Stimulated activated CD4-positive, alpha-beta T cell treated with anti-CD3 and anti-CD28 coated beads, Interleukin-1b, Interleukin-23, amount 100 ng/mL, for 4 hours (primary cell): Measurements from ENCODE around the gene RIMBP2.
"Not testable (repeated sequence)": the region's sequence is repeated elsewhere in the genome, so short reads cannot be mapped to it uniquely, and the experiment has no call there.

Experiments
- DNase-seq, 2 donors: peaks; one replicate each; pipeline ENCODE4 v3.0.0-alpha.2; 2020; ENCODE audit warnings: low read depth in 2 of 2

The RIMBP2 gene

DNA sequence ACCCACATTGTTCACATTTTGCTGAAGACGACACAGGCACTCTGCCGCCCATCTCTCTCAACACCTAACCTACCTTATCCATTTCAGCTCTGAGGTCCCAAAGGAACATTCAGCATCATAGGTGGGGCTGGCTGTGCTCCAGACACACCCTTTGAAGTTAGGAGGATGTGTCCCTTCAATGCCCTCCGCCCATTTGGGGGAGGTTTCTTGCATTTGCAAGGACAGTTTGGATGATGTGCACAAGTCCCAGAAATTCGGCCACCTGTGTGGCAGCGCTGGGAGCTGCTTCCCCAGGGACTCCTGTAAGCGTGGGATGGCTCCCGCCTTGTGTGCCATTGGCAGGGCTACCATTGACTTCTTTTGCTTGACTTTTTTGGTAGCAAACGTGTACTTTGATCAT is 113.8 kb downstream of the RIMBP2 start:
- DNase-seq, result no peak

DNA sequence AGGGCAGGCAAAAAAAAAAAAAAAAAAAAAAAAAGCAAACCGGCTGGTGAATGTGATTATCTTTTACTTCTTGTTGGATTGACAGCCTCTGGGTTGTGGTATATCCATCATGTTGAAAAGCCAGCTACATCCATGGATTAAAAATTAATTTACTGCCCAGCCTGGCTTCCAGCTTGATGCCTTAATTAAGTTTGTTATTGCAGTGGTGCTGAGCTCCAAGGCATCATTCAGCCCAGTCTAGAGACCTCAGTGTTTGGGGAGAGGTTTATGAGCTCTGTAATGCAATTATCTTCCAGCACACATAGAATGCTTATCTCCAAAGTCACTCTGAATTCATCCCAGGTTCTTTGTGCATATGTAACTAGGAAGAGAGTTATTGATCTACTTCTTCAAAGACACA is 114.8 kb downstream of the RIMBP2 start:
- no peak for DNase-seq

DNA sequence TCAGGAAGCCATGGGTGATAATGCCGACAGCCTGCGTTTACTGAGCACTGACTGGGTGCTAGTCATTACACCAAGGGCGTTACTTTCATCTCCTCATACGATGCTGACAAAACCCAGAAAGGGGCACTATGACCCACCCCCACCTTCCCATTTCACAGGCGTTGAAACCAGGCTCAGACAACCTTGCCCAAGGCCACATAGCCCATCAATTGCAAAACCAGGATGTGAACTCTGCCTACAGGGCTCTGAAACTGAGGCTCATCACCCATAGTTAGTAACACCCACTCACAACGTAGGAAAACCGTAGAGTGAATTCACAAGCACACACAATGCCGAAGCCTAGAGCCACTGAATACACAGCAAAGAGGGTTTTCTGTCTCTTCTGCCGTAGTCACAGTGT is 119.9 kb downstream of the RIMBP2 start:
- no peak for DNase-seq

GRCh38 chr12:130595566-130595965 is 120.5 kb downstream of the RIMBP2 start:
- no peak for DNase-seq

DNA sequence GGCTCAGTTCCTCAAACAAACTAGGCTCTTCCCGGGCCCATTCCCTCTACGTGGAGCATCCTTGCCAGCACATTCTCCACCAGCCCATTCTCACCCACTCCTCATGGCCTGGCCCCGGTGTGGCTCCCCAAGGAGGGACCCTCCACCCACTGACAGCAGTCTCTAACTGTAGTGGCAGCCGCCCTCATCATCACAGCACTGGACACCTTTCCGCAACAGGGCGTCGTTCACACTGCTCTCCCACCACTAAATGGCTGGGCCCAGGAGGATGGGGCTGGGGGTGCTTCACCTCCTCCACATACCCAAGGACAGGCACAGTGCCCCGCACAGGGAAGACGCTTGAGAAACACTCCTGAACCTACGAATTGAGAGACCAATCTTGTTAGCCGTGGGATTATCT is 123.0 kb downstream of the RIMBP2 start:
- no peak for DNase-seq

- no peak for DNase-seq
These were observed 123.5 kb downstream of the RIMBP2 start for GRCh38 chr12:130592641-130593040.

GRCh38 chr12:130591736-130592135 is 124.4 kb downstream of the RIMBP2 start:
- DNase-seq, result no peak

DNA sequence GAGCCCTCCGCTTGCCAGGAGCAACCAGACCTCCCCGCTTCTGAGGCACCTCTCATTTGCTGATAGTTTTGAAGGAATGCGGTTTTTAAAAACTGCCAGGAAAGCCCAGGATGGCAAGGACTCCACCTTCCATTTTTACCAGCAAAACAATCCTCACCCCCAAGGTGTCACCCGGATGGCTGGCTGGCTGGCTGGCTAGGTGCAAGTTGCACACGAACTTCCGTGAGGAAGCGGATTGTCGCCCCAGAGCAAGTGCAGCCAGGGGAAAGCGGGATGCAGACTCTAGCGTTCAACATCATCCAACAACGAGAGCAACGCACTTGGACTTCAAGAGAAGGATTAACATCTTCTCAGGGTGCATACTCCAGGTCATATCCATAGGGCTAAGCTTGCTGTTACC is 125.4 kb downstream of the RIMBP2 start:
- DNase-seq, result no peak

GRCh38 chr12:130589540-130590317 is 126.4 kb downstream of the RIMBP2 start:
- no peak for DNase-seq

- no peak for DNase-seq
These were observed 127.2 kb downstream of the RIMBP2 start for GRCh38 chr12:130588696-130589539.

DNA sequence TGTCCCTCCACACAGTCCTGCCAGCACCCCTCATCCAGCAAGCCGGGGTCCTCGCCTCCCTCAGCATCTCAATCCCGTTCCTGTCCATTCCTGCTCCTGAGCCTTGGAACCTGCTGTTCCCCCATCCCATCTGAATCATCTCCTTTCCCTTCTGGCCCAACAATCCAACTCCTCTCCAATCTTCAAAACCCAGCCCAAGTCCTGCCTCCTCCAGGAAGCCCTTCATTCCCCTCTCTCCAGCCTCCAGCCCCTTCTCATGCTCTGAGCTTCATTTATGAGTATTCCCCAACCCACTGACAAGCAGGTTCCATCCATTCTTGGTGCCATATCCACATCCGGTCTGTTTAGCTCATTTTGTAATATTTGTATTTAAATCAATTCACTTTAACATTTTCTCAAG is 128.1 kb downstream of the RIMBP2 start:
- no peak for DNase-seq

- DNase-seq, result not testable (repeated sequence)
These were observed 131.6 kb downstream of the RIMBP2 start for GRCh38 chr12:130584475-130584874.

- DNase-seq, result no peak
These were observed 132.3 kb downstream of the RIMBP2 start for GRCh38 chr12:130583800-130584199.

GRCh38 chr12:130583317-130583716 is 132.8 kb downstream of the RIMBP2 start:
- no peak for DNase-seq

DNA sequence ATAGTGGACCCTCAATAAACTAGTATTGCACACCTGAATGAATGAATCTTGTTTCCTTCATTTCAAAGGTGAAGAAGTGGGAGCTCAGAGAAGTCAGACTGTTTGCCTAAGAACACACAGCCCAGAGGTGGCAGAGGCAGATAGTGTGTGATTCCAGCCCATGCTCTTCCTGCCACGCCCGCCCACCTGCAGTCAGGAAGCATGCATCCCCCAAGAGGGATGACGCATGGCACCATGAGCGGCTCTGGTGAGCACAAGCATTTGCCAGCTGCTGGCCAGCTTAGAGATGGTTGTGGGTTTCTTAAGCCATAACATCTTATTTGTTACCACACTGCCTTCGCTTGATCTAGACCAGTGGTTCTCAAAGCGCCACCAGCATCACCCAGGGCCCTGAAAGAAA is 133.8 kb downstream of the RIMBP2 start:
- no peak for DNase-seq

- DNase-seq, result no peak
These were observed 134.3 kb downstream of the RIMBP2 start for GRCh38 chr12:130581782-130582181.

DNA sequence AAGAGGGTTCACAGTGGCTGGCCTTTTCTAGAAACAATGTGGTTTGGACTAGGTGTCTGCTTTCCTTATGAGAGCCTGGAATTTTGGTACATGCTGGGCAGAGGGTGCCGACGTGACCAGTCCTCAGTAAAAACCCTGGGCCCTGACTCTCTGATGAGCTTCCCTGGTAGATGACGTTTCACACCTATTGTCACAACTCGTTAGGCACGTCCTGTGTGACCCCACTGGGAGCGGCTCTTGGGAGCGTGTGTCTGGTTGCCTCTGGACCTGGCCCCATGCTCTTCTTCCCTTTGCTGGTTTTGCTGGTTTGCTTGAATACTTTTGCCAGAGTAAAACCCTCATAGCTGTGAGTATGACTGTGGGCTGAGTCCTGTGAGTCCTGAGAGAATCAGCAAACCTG is 136.9 kb downstream of the RIMBP2 start:
- DNase-seq, result no peak

DNA sequence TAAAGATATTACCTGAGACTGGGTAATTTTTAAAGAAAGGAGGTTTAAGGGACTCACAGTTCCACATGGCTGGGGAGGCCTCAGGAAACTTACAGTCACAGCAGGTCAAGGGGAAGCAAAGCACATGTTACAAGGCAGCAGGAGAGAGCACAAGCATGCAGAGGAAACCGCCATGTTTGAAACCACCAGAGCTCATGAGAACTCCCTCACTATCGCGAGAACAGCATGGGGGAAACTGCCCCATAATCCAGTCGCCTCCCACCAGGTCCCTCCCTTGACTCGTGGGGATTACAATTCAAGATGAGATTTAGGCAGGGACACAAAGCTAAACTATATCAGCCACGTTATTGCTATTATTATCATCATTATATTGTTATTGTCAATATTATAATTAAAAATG is 138.7 kb downstream of the RIMBP2 start:
- no peak for DNase-seq

DNA sequence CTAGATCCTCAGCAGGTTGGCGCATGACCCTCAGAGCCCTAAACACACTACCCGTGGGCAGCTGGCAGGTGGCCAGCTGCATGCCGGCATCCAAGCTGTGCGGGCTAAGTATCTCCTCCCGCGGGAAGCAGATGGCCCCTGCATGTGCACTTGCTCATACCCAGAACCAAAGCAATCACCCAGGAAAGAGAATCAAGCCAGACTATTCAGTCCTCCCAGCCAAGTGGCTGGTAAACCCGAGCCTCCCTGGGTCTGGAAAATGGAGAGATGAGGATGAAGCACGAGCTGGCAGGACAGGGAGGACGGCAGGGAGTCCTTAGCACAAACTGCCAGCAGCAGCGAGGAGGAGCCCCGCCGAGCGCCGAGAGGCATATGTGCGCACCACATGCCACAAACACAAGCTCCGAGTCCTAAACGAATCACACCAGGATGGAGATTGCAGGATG is 139.7 kb downstream of the RIMBP2 start:
- DNase-seq, result no peak

DNA sequence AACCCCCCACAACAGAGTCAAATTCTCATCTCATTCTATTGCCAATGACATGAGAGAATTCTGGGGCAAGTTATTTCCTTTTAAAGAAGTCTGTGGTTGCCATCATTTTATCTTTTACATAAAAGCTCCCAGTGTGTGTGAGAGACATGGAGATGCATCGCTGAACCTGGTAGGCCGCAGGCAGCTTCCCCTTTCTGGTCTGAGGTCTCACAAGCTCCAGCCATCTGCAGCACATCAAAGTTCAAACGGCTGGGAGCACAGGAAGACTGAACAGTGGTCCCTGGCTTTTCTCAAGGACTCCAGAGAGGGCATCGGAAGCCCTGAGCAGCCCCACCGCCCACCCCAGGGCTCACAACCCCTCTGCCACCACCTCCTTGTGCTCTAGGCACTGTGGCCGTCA is 141.7 kb downstream of the RIMBP2 start:
- DNase-seq, result no peak

- DNase-seq, result no peak
These were observed 142.3 kb downstream of the RIMBP2 start for GRCh38 chr12:130573766-130574165.

DNA sequence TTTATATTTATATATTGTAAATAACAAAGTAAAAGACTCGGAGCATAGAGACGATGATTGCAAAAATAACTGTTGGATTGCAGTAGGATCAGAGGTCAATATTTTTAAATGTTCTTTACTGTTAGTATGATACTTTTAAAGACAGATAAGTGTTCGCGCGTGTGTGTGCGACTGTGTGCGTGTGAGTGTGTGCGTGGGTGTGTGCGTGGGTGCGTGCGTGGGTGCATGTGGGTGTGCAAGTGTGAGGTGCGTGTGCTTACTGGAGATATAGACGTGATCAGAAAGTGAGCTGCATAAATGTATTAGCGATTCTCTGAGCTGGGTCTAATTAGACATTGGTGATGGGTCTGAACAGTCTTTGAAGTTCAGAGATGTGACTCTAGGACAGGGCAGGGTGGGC is 142.9 kb downstream of the RIMBP2 start:
- no peak for DNase-seq

DNA sequence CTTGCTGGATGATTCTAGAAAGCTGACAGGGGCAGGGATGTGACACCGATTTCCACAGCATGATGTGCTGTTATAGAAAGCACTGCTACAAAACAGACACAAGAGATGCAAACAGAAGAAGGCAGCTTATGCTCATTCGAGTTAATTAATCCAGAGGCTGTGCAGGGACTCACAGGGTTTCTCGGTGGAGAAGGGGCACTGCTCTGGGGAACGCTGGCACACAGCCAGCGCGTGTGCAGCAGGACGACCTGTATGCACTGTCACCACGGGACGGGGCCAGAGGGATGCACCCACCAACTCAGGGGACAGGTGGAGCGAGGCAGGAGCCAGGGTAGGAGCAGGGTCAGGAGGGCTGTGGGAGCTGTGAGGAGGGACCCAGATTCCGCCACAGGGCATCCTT is 143.5 kb downstream of the RIMBP2 start:
- no peak for DNase-seq
